HL-60 (cell line): ENCODE measurements around the gene B3GALT4.

Experiments used
- DNase-seq, 2 experiments: peaks; one replicate each; pipeline ENCODE4 v3.0.0-alpha.2; 2010 to 2020; ENCODE audit warnings: low read depth in 1 of 2, low spot score in 1 of 2
- H3K27ac ChIP-seq: fragments of 250-450 bp; sonication (Bioruptor Pico); replicated peaks from 2 replicates; pipeline ENCODE4 v1.5.1; 2020; ENCODE audit warnings: mild to moderate bottlenecking, moderate library complexity
- H3K27me3 ChIP-seq: fragments of 250-450 bp; sonication (Bioruptor Pico); 2 replicates; pipeline ENCODE4 v1.5.1; 2021; ENCODE audit warnings: mild to moderate bottlenecking, moderate library complexity; ENCODE audit not compliant: insufficient read depth, poor library complexity, severe bottlenecking
- H3K4me3 ChIP-seq: replicated peaks from 2 replicates; pipeline ENCODE4 v1.5.1; 2011; ENCODE audit warnings: mild to moderate bottlenecking, control low read depth, low read length; ENCODE audit not compliant: insufficient read depth
- CTCF ChIP-seq: IDR thresholded peaks from one replicate; pipeline ENCODE4 v1.5.1; 2011; ENCODE audit warnings: low read length, control low read depth, inconsistent platforms; ENCODE audit not compliant: insufficient read depth
- GABPA ChIP-seq: IDR thresholded peaks from 2 replicates; pipeline ENCODE4 v1.6.1; 2012; ENCODE audit warnings: low read depth
- POLR2AphosphoS5 ChIP-seq: IDR thresholded peaks from 2 replicates; pipeline ENCODE4 v1.6.1; 2012; ENCODE audit warnings: low read depth
- REST ChIP-seq: IDR thresholded peaks from 2 replicates; pipeline ENCODE4 v1.6.1; 2012; ENCODE audit warnings: low read depth; ENCODE audit not compliant: insufficient replicate concordance
- SPI1 ChIP-seq: IDR thresholded peaks from 2 replicates; pipeline ENCODE4 v1.6.1; 2012; ENCODE audit warnings: low read depth, mild to moderate bottlenecking, borderline replicate concordance

B3GALT4 gene

GRCh38 chr6:33237741-33238140 lies 39.2 kb upstream of the B3GALT4 start:
- Histone ChIP-seq H3K27ac (no peak overlapping the region), H3K27me3 (no peaks in the 10 kb centered on the region), H3K4me3 (no peak overlapping the region)
- TF ChIP-seq CTCF (no peak), REST (no peak), SPI1 (no peak), GABPA (no peak), POLR2AphosphoS5 (no peak)
- no peak for DNase-seq

- DNase-seq = no peak
- peaks cover 4% of the 10 kb centered on the region for H3K27me3 ChIP-seq
- TF ChIP-seq CTCF = no peak
- TF ChIP-seq GABPA = no peak
- TF ChIP-seq POLR2AphosphoS5 = no peak
- TF ChIP-seq SPI1 = no peak
- no peak for TF ChIP-seq REST
- H3K4me3 ChIP-seq = no peak overlapping the region
- no peak overlapping the region for H3K27ac ChIP-seq
These were observed 35.0 kb upstream of the B3GALT4 start for GRCh38 chr6:33241968-33242367.

GRCh38 chr6:33243476-33243875 lies 33.4 kb upstream of the B3GALT4 start:
- DNase-seq = no peak
- TF ChIP-seq GABPA = no peak
- no peak for TF ChIP-seq SPI1
- no peak for TF ChIP-seq CTCF
- no peak for TF ChIP-seq REST
- no peak for TF ChIP-seq POLR2AphosphoS5
- Histone ChIP-seq H3K4me3 (no peak overlapping the region), H3K27ac (no peak overlapping the region), H3K27me3 (peaks cover 4% of the 10 kb centered on the region)
